CD4-positive, CD25-positive, alpha-beta regulatory T cell (primary cell): ENCODE measurements around the gene MICAL3. TPM values are rescaled to one million over a fixed set of nuclear protein-coding genes. Genes with fewer than 3 reads are reported as not detected.

Experiments
- ATAC-seq, 2 donors: fragments of 150-1000 bp; cut with Tn5 transposase; one replicate each; pipeline ENCODE4 v1.10.0; 2021; ENCODE audit warnings: low read depth in 2 of 2, moderate number of reproducible peaks in 2 of 2, moderate library complexity in 1 of 2
- DNase-seq, 3 donors: peaks; one replicate each; pipeline versions ENCODE4 v3.0.0 to v3.0.0-alpha.2; 2012 to 2022; ENCODE audit warnings: mixed read lengths in 1 of 3
- H3K27ac ChIP-seq: one replicate; pipeline ENCODE4 v1.7.0; 2013; ENCODE audit warnings: mild to moderate bottlenecking, low read length; ENCODE audit not compliant: insufficient read depth, poor library complexity, severe bottlenecking
- H3K27me3 ChIP-seq: one replicate; pipeline ENCODE4 v1.7.0; 2013; ENCODE audit warnings: low read length; ENCODE audit not compliant: control insufficient read depth, insufficient read depth
- H3K36me3 ChIP-seq: one replicate; pipeline ENCODE4 v1.7.0; 2013; ENCODE audit warnings: mild to moderate bottlenecking, low read length, moderate library complexity; ENCODE audit not compliant: control insufficient read depth, insufficient read depth
- H3K4me1 ChIP-seq: 2 replicates; pipeline ENCODE4 v1.7.0; 2013; ENCODE audit warnings: mild to moderate bottlenecking, low read length; ENCODE audit not compliant: insufficient read depth, control insufficient read depth, poor library complexity, severe bottlenecking
- H3K4me3 ChIP-seq: one replicate; pipeline ENCODE4 v1.7.0; 2013; ENCODE audit warnings: low read depth, mild to moderate bottlenecking, low read length, moderate library complexity
- H3K9me3 ChIP-seq, 2 experiments: 1 replicate in 1 of 2; 2 replicates in 1 of 2; pipeline ENCODE4 v1.7.0; 2013; ENCODE audit warnings: low read length in 2 of 2, mild to moderate bottlenecking in 1 of 2, moderate library complexity in 1 of 2; ENCODE audit not compliant: control insufficient read depth in 2 of 2
- H3K27ac Mint-ChIP-seq, 3 donors: one replicate each; pipeline ENCODE4 v1.8.0; 2020 to 2022; ENCODE audit warnings: mild to moderate bottlenecking in 3 of 3, mixed read lengths in 3 of 3, moderate library complexity in 2 of 3
- H3K27me3 Mint-ChIP-seq: one replicate; pipeline ENCODE4 v1.8.0; 2022; ENCODE audit warnings: mild to moderate bottlenecking, mixed read lengths
- H3K36me3 Mint-ChIP-seq: one replicate; pipeline ENCODE4 v1.8.0; 2020; ENCODE audit warnings: mixed read lengths
- H3K4me1 Mint-ChIP-seq, 4 donors: one replicate each; pipeline ENCODE4 v1.8.0; 2020 to 2022; ENCODE audit warnings: mixed read lengths in 4 of 4, mild to moderate bottlenecking in 1 of 4
- H3K4me3 Mint-ChIP-seq, 4 donors: one replicate each; pipeline ENCODE4 v1.8.0; 2020 to 2022; ENCODE audit warnings: mild to moderate bottlenecking in 4 of 4, mixed read lengths in 4 of 4, moderate library complexity in 3 of 4
- H3K9me3 Mint-ChIP-seq, 7 donors: one replicate each; pipeline ENCODE4 v1.8.0; 2020 to 2022; ENCODE audit warnings: mixed read lengths in 7 of 7, mild to moderate bottlenecking in 3 of 7, moderate library complexity in 2 of 7
- polyA plus RNA-seq, 4 donors: library from polyadenylated mRNA; unstranded; fragments of 300-500 nt; fragmentation: Illumina TruSeq; gene quantifications; one replicate each; pipeline ENCODE4 v1.2.3, GENCODE V29; 2021
- total RNA-seq: library from RNA; stranded (reverse); gene quantifications from one replicate; pipeline ENCODE4 v1.2.3, GENCODE V29; 2022

The MICAL3 gene
- total and polyA plus RNA-seq, 5 donors from 2014 or later = 0.71 to 39.9 (median 1.8) TPM

GRCh38 chr22:17905445-17905844, 118.9 kb downstream of the MICAL3 start:
- Histone ChIP-seq H3K27me3 (no peaks in the 10 kb centered on the region), H3K36me3 (peaks cover 37% of the 10 kb centered on the region), H3K4me3 (no peak overlapping the region), H3K27ac (no peak overlapping the region), H3K4me1 (no peaks in the 10 kb centered on the region), H3K9me3 (no peaks in the 10 kb centered on the region)
- no peak for DNase-seq
- no peaks in the 10 kb centered on the region for H3K9me3 Mint-ChIP-seq
- peaks cover 0 to 11% (median 0%) of the 10 kb centered on the region in 4 donors for H3K4me1 Mint-ChIP-seq
- no peaks in the 10 kb centered on the region for H3K27me3 Mint-ChIP-seq
- H3K27ac Mint-ChIP-seq = no peak overlapping the region
- H3K36me3 Mint-ChIP-seq = peaks cover 35% of the 10 kb centered on the region
- H3K4me3 Mint-ChIP-seq = no peak overlapping the region
- ATAC-seq = no peak

- H3K36me3 ChIP-seq = peaks cover 48% of the 10 kb centered on the region
- no peak overlapping the region for H3K4me3 Mint-ChIP-seq
- H3K27me3 Mint-ChIP-seq = no peaks in the 10 kb centered on the region
Measured at GRCh38 chr22:17903564-17904295, 120.6 kb downstream of the MICAL3 start.

GRCh38 chr22:17902960-17903359, 121.4 kb downstream of the MICAL3 start:
- no peaks in the 10 kb centered on the region for H3K4me1 ChIP-seq
- Mint-ChIP-seq H3K9me3 (no peaks in the 10 kb centered on the region), H3K4me3 (no peak overlapping the region), H3K27ac (no peak overlapping the region), H3K4me1 (peaks cover 0 to 11% (median 0%) of the 10 kb centered on the region in 4 donors), H3K36me3 (peaks cover 49% of the 10 kb centered on the region), H3K27me3 (no peaks in the 10 kb centered on the region)
- H3K27me3 ChIP-seq = no peaks in the 10 kb centered on the region
- no peak overlapping the region for H3K27ac ChIP-seq
- H3K9me3 ChIP-seq = no peaks in the 10 kb centered on the region
- peaks cover 54% of the 10 kb centered on the region for H3K36me3 ChIP-seq
- H3K4me3 ChIP-seq = no peak overlapping the region
- DNase-seq (no peak), ATAC-seq (no peak)

More at GRCh38 chr22:17903564-17904295, 120.6 kb downstream of the MICAL3 start:
- no peaks in the 10 kb centered on the region for H3K27me3 ChIP-seq
- Mint-ChIP-seq H3K9me3 (no peaks in the 10 kb centered on the region), H3K27ac (no peak overlapping the region), H3K36me3 (peaks cover 47% of the 10 kb centered on the region), H3K4me1 (peaks cover 0 to 11% (median 0%) of the 10 kb centered on the region in 4 donors)
- no peak for DNase-seq
- H3K4me1 ChIP-seq = no peaks in the 10 kb centered on the region
- ATAC-seq = no peak
- H3K4me3 ChIP-seq = no peak overlapping the region
- H3K27ac ChIP-seq = no peak overlapping the region
- H3K9me3 ChIP-seq = no peaks in the 10 kb centered on the region

GRCh38 chr22:17898375-17898774, 126.0 kb downstream of the MICAL3 start:
- Mint-ChIP-seq H3K4me3 (no peak overlapping the region), H3K27ac (peak overlapping the region in 1 of 3 donors; percentile 64), H3K9me3 (no peaks in the 10 kb centered on the region), H3K27me3 (no peaks in the 10 kb centered on the region), H3K36me3 (peaks cover 42% of the 10 kb centered on the region), H3K4me1 (no peaks in the 10 kb centered on the region)
- H3K27me3 ChIP-seq = no peaks in the 10 kb centered on the region
- H3K27ac ChIP-seq = no peak overlapping the region
- H3K4me3 ChIP-seq = no peak overlapping the region
- H3K9me3 ChIP-seq = no peaks in the 10 kb centered on the region
- ATAC-seq (no peak), DNase-seq (no peak)
- no peaks in the 10 kb centered on the region for H3K4me1 ChIP-seq
- H3K36me3 ChIP-seq = peaks cover 55% of the 10 kb centered on the region

GRCh38 chr22:17897858-17898257, 126.5 kb downstream of the MICAL3 start:
- H3K27me3 ChIP-seq = no peaks in the 10 kb centered on the region
- H3K36me3 Mint-ChIP-seq = peaks cover 44% of the 10 kb centered on the region
- H3K4me1 Mint-ChIP-seq = no peaks in the 10 kb centered on the region
- no peaks in the 10 kb centered on the region for H3K9me3 Mint-ChIP-seq
- H3K27ac ChIP-seq = no peak overlapping the region
- no peak overlapping the region for H3K4me3 ChIP-seq
- no peak overlapping the region for H3K4me3 Mint-ChIP-seq
- no peak for ATAC-seq
- H3K27ac Mint-ChIP-seq = no peak overlapping the region
- H3K36me3 ChIP-seq = peaks cover 60% of the 10 kb centered on the region
- H3K9me3 ChIP-seq = no peaks in the 10 kb centered on the region
- H3K27me3 Mint-ChIP-seq = no peaks in the 10 kb centered on the region
- DNase-seq = no peak
- H3K4me1 ChIP-seq = no peaks in the 10 kb centered on the region

- peaks cover 64% of the 10 kb centered on the region for H3K36me3 ChIP-seq
- H3K9me3 ChIP-seq = no peaks in the 10 kb centered on the region
- no peaks in the 10 kb centered on the region for H3K27me3 Mint-ChIP-seq
- ATAC-seq (no peak), DNase-seq (no peak)
- H3K27me3 ChIP-seq = no peaks in the 10 kb centered on the region
- peaks cover 45% of the 10 kb centered on the region for H3K36me3 Mint-ChIP-seq
- H3K4me3 ChIP-seq = no peak overlapping the region
- H3K27ac ChIP-seq = no peak overlapping the region
- H3K4me1 ChIP-seq = no peaks in the 10 kb centered on the region
- no peaks in the 10 kb centered on the region for H3K9me3 Mint-ChIP-seq
- H3K27ac Mint-ChIP-seq = no peak overlapping the region
- no peak overlapping the region for H3K4me3 Mint-ChIP-seq
- H3K4me1 Mint-ChIP-seq = no peaks in the 10 kb centered on the region
Measured at GRCh38 chr22:17897426-17897825, 126.9 kb downstream of the MICAL3 start.

- Mint-ChIP-seq H3K4me1 (no peaks in the 10 kb centered on the region), H3K27me3 (no peaks in the 10 kb centered on the region), H3K4me3 (no peak overlapping the region), H3K27ac (no peak overlapping the region), H3K36me3 (peaks cover 45% of the 10 kb centered on the region), H3K9me3 (no peaks in the 10 kb centered on the region)
- DNase-seq (no peak), ATAC-seq (no peak)
- Histone ChIP-seq H3K27me3 (no peaks in the 10 kb centered on the region), H3K27ac (no peak overlapping the region), H3K9me3 (no peaks in the 10 kb centered on the region), H3K36me3 (peaks cover 61% of the 10 kb centered on the region), H3K4me1 (no peaks in the 10 kb centered on the region), H3K4me3 (no peak overlapping the region)
Measured at GRCh38 chr22:17896586-17896985, 127.8 kb downstream of the MICAL3 start.

GRCh38 chr22:17893900-17894535, 130.3 kb downstream of the MICAL3 start:
- no peak for ATAC-seq
- no peak for DNase-seq
- Histone ChIP-seq H3K9me3 (no peaks in the 10 kb centered on the region), H3K4me1 (no peaks in the 10 kb centered on the region), H3K4me3 (no peak overlapping the region), H3K27ac (no peak overlapping the region), H3K27me3 (no peaks in the 10 kb centered on the region), H3K36me3 (peaks cover 63% of the 10 kb centered on the region)
- Mint-ChIP-seq H3K4me1 (no peaks in the 10 kb centered on the region), H3K36me3 (peaks cover 43% of the 10 kb centered on the region), H3K4me3 (no peak overlapping the region), H3K27ac (peak overlapping the region in 1 of 3 donors; percentile 63), H3K9me3 (no peaks in the 10 kb centered on the region), H3K27me3 (no peaks in the 10 kb centered on the region)
